Left ventricle myocardium superior (tissue), 1 donor: ENCODE results near the gene MGAT5. TPM values are rescaled to one million over a fixed set of nuclear protein-coding genes. Genes with fewer than 3 reads are reported as not detected.

Experiments
- ATAC-seq: fragments of 200-7000 bp; cut with Tn5 transposase; one replicate; pipeline ENCODE4 v1.9.1; 2020; ENCODE audit warnings: mild to moderate bottlenecking, moderate library complexity
- DNase-seq: peaks from one replicate; pipeline ENCODE4 v3.0.0-alpha.2; 2020
- intact Hi-C: fragments of 100-400 bp; cut with micrococcal nuclease; formaldehyde crosslinking; loops from one replicate; pipeline ENCODE4 v1.11.0; 2022
- total RNA-seq: library from RNA; stranded (reverse); fragmentation: NEBNext Ultra II Directional; extraction: Animal tissue kit (Norgen Biotek cat#: 25700); gene quantifications from one replicate; pipeline ENCODE4 v1.2.1, GENCODE V29; 2021
- donor health status: DM: no; HTN: yes; CAD: no; lungs with severe emphysema.

The MGAT5 gene
- total RNA-seq, 1 donor from 2014 or later, result 98.1 TPM

DNA sequence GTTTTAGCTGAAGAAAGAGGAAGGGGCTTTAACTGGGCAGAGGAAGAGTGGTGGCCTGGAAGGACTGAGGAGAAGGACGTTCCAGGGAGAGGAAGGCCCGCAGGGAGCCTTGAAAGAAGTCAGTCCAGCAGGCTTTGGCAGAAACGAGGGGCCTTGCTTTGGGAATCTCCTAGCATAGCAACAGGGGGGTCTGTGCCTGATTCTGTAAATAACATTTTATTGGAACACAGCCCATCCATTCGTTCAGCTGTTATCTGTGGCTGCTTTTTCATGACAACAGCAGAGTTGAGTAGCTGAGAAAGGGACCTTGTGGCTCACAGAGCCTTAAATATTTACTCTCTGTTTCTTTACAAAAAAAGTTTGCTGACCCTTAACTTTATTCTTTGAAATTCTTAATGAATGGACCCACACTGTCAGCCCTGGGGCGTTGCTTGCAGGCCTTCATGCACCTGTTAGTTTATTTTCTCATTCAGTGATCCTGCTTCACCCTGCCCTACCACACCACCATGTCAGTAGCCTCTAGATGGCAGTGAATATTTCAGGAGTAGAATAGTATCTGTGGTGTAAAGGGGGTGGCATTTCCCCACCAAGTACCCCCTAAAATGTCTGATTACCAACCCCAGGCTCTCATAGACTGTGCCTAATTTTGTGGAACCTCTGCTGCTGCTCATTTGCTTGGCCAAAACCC lies 61.0 kb downstream of the MGAT5 start:
- peak; percentile 55 for ATAC-seq
- intact Hi-C loops, result no loop called here
- DNase-seq, result peak; percentile 46

DNA sequence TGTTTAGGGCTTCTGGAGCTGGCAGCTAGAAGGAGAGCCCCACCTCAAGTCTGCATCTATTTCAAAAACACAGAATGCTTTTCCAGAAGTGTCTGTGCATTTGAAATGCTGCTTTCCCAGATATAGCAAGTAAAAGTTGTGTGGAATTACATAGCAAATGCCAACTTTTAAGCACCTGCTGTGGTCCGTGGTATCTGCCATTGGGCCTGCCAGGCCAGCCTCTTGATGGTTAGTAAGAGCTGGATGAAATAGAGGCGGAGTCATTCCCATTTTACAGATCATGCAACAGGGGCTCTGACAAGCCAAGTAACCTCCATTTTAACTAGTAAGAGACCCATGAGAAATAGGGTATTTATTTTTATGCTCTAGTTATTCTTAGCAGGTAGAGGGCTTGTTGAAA lies 61.6 kb downstream of the MGAT5 start:
- ATAC-seq (no peak), DNase-seq (no peak)
- intact Hi-C loops, result no loop called here

DNA sequence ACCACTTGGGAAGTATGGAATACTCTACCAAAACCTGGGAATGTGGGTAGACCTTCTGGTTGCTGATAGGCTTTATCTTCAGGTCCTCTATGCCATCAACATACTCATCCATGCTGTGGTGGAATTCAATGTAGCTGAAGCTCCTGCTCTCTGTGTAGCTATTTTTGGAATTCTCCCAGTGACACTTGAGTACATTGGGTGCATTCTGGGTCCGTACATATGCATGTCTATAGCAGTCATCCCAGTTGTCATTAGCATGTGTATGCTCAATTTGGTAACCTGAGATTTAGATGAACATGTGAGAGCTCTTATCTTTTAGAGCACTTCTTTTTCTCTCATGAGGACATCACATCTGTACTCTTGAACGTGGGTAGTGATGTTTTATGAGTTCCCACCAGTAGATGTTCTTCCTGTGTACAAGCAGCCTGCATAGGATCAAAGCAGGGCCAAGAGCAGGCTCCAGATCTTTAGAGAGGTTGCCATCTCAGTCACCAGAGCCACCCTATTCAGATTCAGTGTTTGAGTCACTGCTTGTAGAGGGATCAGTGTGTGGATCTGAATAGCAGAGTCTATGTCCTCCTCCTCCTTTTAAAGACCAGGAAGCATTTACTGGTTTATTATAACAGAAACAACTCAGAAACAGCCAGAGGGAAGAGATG lies 65.9 kb downstream of the MGAT5 start:
- ATAC-seq (peak; percentile 8), DNase-seq (no peak)
- intact Hi-C loops, result no loop called here

DNA sequence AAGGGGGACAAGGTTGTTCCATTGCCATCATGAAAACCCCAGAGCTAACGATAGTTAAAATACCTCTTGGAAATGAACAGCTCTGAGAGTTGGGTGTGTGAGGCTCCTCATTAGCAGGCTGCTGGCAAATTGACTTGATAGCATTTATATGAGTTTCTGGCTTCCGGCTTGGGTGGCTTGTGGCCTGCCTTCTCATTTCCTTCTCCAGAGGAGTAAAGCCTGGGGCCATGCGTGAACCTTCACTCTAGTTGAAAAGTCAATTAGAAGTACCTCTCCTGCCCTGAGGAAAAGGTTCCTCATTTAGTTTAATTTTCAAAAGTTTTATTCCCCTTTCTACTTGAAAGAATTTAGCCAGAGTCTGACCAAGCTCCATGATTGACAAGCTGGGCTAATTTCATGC lies 67.1 kb downstream of the MGAT5 start:
- DNase-seq (no peak), ATAC-seq (no peak)
- intact Hi-C loops, result no loop called here

DNA sequence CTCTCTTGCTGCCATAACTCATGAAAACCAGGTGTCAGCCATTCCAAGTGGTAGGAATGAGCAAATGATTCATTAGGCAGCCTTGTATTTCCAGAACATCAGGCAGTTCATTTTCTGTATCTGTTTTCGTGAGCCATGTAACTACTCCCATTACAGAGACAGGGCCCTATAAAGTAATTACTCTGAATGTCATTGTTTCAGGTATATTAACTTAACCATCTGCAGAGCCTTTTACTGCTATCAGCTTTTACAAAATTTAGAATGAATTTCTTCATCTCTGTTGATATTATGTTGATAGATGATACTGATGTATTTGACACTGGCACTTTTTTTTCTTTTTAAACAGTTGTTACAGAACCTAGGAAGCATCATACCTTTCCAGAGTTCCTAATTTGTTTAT lies 69.9 kb downstream of the MGAT5 start:
- intact Hi-C loops, result no loop called here
- DNase-seq (no peak), ATAC-seq (no peak)

DNA sequence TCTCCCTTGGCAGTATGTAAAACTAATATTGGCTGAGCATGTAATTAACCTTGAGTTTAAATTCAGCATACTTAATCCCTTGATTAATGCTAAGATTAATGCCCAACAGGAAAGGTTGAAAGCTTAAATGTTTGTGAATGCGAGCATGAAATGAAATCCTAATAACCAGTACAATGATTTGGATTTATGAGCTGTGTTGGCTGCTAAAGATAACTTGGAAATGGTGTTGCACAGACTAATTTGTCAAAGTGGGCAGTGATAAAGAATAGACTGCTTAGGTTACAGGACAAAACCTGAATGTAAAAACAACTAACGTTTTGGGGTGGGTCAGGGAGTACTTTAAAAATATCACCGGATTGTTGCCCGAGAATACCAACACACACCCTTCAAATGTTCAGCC lies 70.6 kb downstream of the MGAT5 start:
- intact Hi-C loops, result no loop called here
- ATAC-seq (peak; percentile 6), DNase-seq (no peak)

DNA sequence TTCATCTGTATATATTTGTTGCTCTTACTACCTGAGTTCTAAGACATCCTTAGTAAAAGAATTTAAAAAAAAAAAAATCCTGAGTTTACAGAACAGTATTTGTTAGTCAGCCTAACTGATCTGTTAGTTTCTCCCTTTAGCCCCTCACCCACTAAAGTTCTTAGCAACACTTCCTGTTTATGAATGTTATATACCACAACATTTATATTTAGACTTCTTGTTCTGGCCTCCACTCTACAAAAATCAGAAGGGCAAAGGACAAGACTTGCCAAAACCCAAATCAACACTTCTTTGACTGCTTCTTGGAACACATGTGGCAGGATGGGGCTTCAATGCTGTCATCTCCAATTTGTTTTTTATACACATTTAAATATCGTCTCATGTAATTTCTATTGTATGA lies 71.1 kb downstream of the MGAT5 start:
- DNase-seq (no peak), ATAC-seq (peak; percentile 58)
- intact Hi-C loops, result no loop called here

DNA sequence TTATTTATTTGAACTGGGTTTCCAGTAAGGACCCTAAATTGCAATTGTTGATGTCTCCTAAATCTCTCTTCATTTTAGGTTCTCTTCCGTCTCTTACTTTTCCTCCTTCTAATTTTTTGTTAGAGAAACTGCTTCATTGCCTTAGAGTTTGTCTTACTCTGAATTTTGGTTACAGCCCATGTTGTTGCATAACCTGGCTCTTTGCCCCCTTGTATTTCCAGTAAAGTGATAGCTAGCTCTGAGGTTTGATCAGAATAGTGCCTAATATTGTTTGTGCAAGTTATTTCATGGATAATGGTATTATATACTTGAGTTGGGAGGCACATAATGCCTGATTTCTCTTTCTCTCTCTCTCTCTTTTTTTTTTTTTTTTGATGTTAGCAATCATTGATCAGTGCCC lies 71.8 kb downstream of the MGAT5 start:
- ATAC-seq (peak; percentile 42), DNase-seq (no peak)
- intact Hi-C loops, result no loop called here

DNA sequence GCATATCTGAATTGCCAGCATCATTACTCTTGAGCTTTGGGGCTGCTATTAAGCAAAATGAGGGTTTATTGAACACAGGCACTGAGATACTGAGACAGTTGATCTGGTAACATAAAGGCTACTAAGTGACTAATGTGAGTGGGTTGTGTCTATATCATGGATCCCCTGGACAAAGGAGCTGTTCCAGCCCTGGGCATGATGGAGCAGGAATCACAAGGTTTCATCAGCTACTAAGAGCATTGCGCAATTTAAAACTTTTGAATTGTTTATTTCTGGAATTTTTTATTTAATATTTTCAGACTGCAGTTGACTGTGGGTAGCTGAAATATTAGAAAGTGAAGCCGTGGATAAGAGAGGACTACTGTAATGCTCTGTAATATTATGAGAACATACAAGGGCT lies 73.5 kb downstream of the MGAT5 start:
- ATAC-seq (peak; percentile 25), DNase-seq (no peak)
- intact Hi-C loops, result no loop called here

DNA sequence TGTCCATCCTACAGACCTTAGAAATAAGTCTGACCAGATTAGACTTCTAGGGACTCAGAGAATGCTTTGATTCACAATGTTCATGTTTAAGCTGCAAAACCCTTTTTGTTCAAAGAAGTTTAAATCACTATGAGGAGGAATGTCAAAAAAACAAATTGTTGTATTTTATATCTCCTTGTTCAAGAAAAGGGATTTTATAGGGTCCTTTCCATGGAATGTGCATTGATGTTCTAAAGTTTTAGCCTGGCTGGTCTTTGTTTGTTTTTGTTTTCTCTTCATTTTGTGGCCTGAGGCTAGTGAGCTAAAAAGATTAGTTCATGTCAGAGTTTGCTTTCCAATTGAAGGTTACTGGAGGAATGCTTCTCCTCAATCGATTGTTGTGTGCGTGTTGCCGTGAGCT lies 77.2 kb downstream of the MGAT5 start:
- DNase-seq, result no peak
- ATAC-seq, result no peak
- intact Hi-C loops, result no loop called here

DNA sequence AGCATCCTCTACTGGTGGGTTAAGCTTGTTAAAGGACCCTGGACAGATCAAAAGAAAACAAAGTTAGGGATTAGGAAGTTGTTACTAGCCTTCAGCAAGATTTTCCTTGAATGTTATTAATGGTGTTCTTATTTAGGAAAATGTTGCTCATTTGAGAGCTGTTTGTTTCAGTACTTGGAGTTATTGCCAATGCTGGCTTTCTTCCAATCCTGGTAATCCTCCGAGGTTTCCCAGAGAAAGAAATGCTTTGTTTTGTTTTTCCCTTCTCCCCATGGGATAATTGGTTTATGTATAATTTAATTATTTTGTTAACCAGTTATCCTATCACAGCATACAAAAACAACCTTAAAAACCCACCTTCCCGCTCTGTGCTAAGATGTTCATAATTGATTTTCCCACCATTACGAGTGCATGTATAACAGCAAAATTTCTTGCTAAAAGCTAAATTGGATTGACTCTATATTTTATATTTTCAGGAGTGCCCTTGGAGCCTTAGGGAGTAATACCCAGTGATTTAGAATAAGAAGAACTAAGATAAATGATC lies 79.8 kb downstream of the MGAT5 start:
- intact Hi-C loops, result no loop called here
- ATAC-seq, result peak; percentile 39
- DNase-seq, result no peak

DNA sequence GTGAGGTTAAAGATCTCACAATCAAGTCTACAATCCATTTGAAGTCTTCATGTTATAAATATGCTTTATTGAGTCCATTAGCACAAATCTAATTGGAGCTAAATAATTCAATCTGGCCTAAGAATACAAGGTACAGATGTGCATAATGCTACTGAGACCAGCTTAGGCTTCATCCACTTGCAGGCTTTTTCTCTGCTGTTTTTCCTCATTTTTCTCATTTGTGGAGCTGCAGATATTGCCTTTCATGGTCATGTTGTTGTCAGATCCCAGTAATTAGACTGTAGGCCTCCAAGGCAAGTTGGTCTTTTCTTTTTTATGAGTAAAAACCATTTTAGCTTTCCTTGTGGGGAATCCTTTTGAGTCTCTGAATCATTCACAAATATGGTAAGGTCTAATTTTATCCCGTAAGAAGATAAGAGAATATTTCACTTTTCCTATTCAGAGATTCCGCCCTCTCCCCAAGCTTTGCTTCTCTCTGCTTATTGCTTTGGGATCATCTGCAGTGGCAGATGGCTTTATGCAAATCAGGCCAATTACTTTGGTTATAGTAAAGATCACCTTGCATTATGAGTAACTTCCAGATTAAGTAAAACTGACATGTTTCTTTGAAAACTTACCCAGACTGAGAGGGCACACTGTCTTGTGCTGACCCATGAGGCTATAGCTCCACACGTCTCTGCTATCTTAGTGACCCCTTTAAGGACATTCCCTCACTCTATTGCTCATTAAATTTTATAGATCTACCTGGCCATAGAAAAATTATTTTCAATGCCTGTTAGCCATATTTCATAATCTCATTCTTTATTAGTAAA lies 80.9 kb downstream of the MGAT5 start:
- DNase-seq, result no peak
- intact Hi-C loops, result no loop called here
- no peak for ATAC-seq

DNA sequence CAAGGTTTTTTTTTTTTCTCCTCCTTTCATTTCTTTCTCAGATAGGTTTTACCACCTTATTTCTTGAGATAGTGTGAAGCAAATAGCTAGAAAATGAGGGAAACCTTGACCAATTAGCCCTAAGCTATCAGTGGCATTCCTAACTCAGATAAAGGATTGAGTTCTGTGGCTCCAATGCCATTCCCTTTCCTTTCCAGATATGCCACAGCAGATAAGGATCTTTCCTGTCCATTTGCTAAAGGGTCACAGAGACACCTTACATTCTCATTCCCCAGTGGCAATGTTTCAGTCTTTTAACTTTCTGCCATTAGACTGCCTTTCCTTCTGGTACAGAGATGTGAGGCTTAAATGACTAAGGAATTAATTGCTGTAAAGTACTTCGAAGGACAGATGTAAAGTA lies 81.7 kb downstream of the MGAT5 start:
- no peak for DNase-seq
- intact Hi-C loops, result no loop called here
- no peak for ATAC-seq

DNA sequence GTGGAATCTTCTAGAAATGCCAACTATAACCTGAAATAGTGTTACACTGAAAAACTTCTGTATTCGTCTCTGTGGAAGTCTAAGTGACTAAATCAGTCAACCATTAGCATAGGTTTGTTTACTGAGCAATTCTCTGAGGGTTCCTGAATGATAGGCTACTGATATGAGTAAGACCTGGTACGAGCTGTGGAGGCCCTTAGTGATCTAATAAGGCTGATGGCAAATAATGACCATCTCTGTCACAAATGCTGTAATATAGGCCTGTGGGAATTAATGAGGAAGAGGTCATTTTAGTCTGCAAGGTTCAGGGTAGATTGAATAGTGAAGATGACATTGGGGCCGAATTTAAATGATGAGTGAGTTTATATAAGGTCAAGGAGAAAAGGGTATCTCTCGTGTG lies 82.5 kb downstream of the MGAT5 start:
- DNase-seq (no peak), ATAC-seq (no peak)
- intact Hi-C loops, result no loop called here

DNA sequence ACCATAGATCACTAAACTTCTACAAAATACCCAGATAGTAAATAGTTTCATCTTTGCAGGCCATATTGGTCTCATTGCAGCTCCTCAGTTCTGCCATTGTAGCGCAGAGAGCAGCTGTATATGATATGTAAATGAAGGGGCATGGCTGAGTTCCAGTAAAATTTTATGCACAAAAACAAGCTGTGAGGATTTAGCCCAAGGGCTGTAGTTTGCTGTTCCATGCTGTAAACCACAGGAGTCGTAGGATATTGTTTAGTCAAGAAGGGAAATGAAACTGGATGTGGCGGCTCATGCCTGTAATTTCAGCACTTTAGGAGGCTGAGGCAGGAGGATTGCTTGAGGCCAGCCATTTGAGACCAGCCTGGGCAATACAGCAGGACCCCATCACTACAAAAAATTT lies 83.0 kb downstream of the MGAT5 start:
- intact Hi-C loops, result no loop called here
- ATAC-seq, result no peak

DNA sequence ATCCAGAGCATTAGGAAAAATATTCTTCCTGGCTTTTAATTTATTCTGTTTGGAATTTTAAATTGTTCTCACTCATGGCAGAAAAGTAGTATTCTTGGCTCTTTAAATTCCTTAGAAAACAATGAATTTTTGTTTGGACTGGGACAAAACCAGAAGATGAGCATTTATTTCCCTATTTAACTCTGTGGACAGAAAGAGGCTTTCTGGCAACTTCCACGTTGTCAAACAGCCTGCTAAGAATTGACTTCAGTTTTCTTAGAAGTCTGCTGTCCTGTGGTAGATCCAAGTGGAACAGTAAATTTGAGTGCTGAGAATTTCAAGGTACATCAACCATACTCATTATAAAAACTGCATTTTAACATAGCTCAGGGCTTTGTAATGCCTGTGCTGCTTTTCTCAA lies 83.8 kb downstream of the MGAT5 start:
- ATAC-seq, result no peak
- intact Hi-C loops, result no loop called here

More for the DNA sequence above, 83.0 kb downstream of the MGAT5 start:
- no peak for DNase-seq

DNA sequence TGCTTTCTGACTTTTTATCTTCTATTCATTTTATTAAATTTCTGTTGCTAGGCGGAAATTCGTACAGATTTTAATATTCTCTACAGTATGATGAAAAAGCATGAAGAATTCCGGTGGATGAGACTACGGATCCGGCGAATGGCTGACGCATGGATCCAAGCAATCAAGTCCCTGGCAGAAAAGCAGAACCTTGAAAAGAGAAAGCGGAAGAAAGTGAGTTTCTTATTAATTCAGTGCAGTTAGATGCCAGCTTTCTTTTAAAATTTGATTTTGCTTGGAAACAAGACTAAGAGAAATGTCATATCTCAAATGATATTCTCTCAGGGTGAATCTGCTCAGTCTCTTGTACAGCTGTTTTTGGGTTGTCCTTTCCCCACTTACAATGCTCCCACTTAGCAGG lies 84.3 kb downstream of the MGAT5 start:
- DNase-seq (no peak), ATAC-seq (peak; percentile 35)
- intact Hi-C loops, result no loop called here

More for the DNA sequence above, 83.8 kb downstream of the MGAT5 start:
- DNase-seq, result no peak

DNA sequence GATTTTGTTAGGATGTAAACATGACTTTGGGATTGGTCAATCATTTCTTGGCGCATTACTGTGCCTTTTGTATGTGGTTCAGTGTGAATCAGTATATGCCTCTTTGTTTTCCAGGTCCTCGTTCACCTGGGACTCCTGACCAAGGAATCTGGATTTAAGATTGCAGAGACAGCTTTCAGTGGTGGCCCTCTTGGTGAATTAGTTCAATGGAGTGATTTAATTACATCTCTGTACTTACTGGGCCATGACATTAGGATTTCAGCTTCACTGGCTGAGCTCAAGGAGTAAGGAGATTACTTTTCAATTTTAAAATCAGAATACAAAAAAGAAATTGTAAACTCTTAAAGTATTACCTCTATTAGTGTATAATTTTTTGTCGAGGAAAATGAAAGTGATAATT lies 87.6 kb downstream of the MGAT5 start:
- no peak for DNase-seq
- intact Hi-C loops, result no loop called here
- no peak for ATAC-seq

DNA sequence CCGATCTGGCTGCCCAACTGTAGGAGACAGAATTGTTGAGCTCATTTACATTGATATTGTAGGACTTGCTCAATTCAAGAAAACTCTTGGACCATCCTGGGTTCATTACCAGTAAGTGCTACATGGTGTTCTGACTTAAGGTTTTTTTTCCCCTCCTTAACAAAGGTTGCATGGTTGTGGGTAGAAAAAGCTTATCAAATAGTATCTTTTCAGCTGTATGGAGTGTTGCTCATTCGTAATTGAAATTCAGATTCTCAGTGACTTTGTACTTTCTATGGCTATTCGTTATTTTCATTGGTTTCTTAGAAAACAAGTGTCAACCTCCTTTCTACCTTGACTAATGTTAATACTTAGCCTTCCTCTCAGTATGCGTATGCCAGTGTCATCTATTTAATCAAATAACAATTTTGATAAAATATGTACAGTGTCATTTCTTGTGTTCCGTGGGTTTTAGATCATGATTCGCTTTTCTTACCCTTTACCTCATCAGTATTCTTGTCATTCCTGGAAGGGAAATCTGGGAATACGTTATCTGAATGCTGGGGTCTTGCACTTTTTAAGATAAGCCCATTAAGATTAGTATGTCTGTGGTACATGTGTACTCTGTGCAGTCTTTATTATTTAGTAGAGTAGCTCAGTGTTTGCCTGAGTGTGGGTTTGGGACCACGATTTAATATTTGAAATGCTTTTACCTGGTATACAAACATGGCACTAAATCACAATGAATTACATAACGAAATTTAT lies 91.3 kb downstream of the MGAT5 start:
- intact Hi-C loops, result no loop called here
- DNase-seq, result no peak
- ATAC-seq, result no peak

DNA sequence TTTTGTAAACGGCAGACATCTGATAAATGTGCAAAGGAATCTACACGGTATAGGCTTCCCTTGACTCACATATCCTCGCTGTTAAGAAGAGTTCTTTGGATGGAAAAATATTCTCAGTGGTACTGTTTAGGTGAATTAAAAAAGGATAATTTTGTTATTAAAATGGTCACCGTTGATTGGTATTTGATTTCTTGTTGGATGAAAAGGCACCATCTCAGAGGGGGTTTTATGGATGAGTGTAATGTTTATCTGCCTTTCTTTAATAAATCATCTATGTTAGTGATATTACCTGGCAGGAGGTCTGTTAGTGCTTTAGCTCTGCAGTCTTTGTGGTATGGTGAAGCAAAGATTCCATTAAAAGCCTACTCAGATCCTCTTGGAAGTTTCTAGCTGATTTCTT lies 92.3 kb downstream of the MGAT5 start:
- intact Hi-C loops, result no loop called here
- ATAC-seq (no peak), DNase-seq (no peak)
